A549 (cell line): ENCODE data around the gene SGIP1. TPM values are rescaled to one million over a fixed set of nuclear protein-coding genes. Genes with fewer than 3 reads are reported as not detected.

ENCODE experiments used
- ATAC-seq, 2 experiments: fragments of 200-7000 bp in 1 of 2; fragments of >200 bp in 1 of 2; cut with Nextera tagmentation in 1 of 2; cut with Tn5 transposase in 1 of 2; 3 replicates each; pipeline versions ENCODE4 v1.8.0 to v1.9.1; 2018 to 2020; ENCODE audit warnings: mild to moderate bottlenecking in 1 of 2, moderate library complexity in 1 of 2
- CTCF ChIA-PET: fragments of 300-600 bp; sonication (Branson Sonifier 250); formaldehyde crosslinking; extraction: SDS; loops from one replicate; lab custom pipeline; 2021; ENCODE audit warnings: antibody characterized with exemption, inconsistent platforms; lab: Yijun Ruan, JAX
- POLR2A ChIA-PET: fragments of 350-600 bp; formaldehyde crosslinking; extraction: SDS; loops from one replicate; lab custom pipeline; 2021; ENCODE audit warnings: antibody characterized with exemption, inconsistent platforms; lab: Yijun Ruan, JAX
- DNase-seq, 2 experiments: peaks; one replicate each; pipeline versions ENCODE4 v3.0.0 to v3.0.0-alpha.2; 2011 to 2016; ENCODE audit warnings: low read depth in 1 of 2, low spot score in 1 of 2
- FAIRE-seq: peaks from 2 replicates; lab custom pipeline; 2011; peaks lifted over from hg19 to GRCh38; lab: Jason Lieb, UNC
- H3K27ac ChIP-seq, 2 experiments: fragments of >200 bp; sonication (Bioruptor Twin); formaldehyde crosslinking; 3 replicates each; pipeline ENCODE4 v1.5.1; 2016 to 2017
- H3K4me1 ChIP-seq: fragments of >200 bp; sonication (Bioruptor Twin); formaldehyde crosslinking; 3 replicates; pipeline ENCODE4 v1.6.1; 2016
- H3K4me2 ChIP-seq: fragments of >200 bp; sonication (Bioruptor Twin); formaldehyde crosslinking; 3 replicates; pipeline ENCODE4 v1.6.1; 2016
- H3K4me3 ChIP-seq: fragments of >200 bp; sonication (Bioruptor Twin); formaldehyde crosslinking; 3 replicates; pipeline ENCODE4 v1.5.1; 2016
- H3K9me3 ChIP-seq: fragments of >200 bp; sonication (Bioruptor Twin); formaldehyde crosslinking; 3 replicates; pipeline ENCODE4 v1.6.1; 2016
- CTCF ChIP-seq: fragments of >200 bp; sonication (Bioruptor Twin); formaldehyde crosslinking; IDR thresholded peaks from 3 replicates; pipeline ENCODE4 v1.5.1; 2016
- EHF ChIP-seq: fragments of 250-450 bp; sonication (Bioruptor Pico); IDR thresholded peaks from 2 replicates; pipeline ENCODE4 v1.5.0; 2020; ENCODE audit warnings: mild to moderate bottlenecking
- ELK1 ChIP-seq: fragments of 150-350 bp; IDR thresholded peaks from 2 replicates; pipeline ENCODE4 v1.6.1; 2014; ENCODE audit warnings: low read depth, mild to moderate bottlenecking, low read length
- ESRRA ChIP-seq: fragments of 150-350 bp; IDR thresholded peaks from 2 replicates; pipeline ENCODE4 v1.6.1; 2014; ENCODE audit warnings: mild to moderate bottlenecking, low read length, borderline replicate concordance
- FOXS1 ChIP-seq: fragments of 250-450 bp; sonication (Bioruptor Pico); IDR thresholded peaks from 2 replicates; pipeline ENCODE4 v1.5.0; 2020; ENCODE audit warnings: mild to moderate bottlenecking, moderate library complexity
- HOXA7 ChIP-seq: fragments of 250-450 bp; sonication (Bioruptor Pico); IDR thresholded peaks from 2 replicates; pipeline ENCODE4 v1.5.0; 2020; ENCODE audit warnings: mild to moderate bottlenecking, moderate library complexity
- MAX ChIP-seq: IDR thresholded peaks from 2 replicates; pipeline ENCODE4 v1.6.1; 2012
- MAZ ChIP-seq: fragments of 150-350 bp; IDR thresholded peaks from 2 replicates; pipeline ENCODE4 v1.6.1; 2014; ENCODE audit warnings: antibody characterized with exemption, low read depth, low read length, borderline replicate concordance
- NPAS2 ChIP-seq: fragments of 250-450 bp; sonication (Bioruptor Pico); IDR thresholded peaks from 2 replicates; pipeline ENCODE4 v1.8.0; 2022; ENCODE audit warnings: mild to moderate bottlenecking, moderate library complexity, borderline replicate concordance
- NR3C1 ChIP-seq: fragments of >200 bp; sonication (Bioruptor Twin); formaldehyde crosslinking; IDR thresholded peaks from 3 replicates; pipeline ENCODE4 v1.6.1; 2017
- PBX3 ChIP-seq: IDR thresholded peaks from 2 replicates; pipeline ENCODE4 v1.6.1; 2012
- POLR2AphosphoS2 ChIP-seq: conservative IDR thresholded peaks from 2 replicates; pipeline ENCODE4 v1.6.1; 2012; ENCODE audit warnings: low read length, improper control_type of control experiment, inconsistent platforms
- RCOR1 ChIP-seq: fragments of 150-350 bp; IDR thresholded peaks from 2 replicates; pipeline ENCODE4 v1.6.1; 2014; ENCODE audit warnings: antibody characterized with exemption, low read length, low read depth
- REST ChIP-seq: fragments of 200-600 bp; sonication (generic); IDR thresholded peaks from 2 replicates; pipeline ENCODE4 v1.6.1; 2016; ENCODE audit warnings: antibody characterized with exemption, mild to moderate bottlenecking, moderate library complexity
- SMC3 ChIP-seq: fragments of >200 bp; sonication (Bioruptor Twin); formaldehyde crosslinking; IDR thresholded peaks from 3 replicates; pipeline ENCODE4 v1.6.1; 2018; ENCODE audit warnings: inconsistent platforms
- USF2 ChIP-seq: fragments of 450-650 bp; IDR thresholded peaks from 2 replicates; pipeline ENCODE4 v1.6.1; 2014; ENCODE audit warnings: antibody characterized with exemption
- ZFP36 ChIP-seq: fragments of 450-650 bp; IDR thresholded peaks from 2 replicates; pipeline ENCODE4 v1.6.1; 2014; ENCODE audit warnings: borderline replicate concordance; ENCODE audit not compliant: partially characterized antibody
- ZNF302 ChIP-seq: fragments of 250-450 bp; sonication (Bioruptor Pico); IDR thresholded peaks from 2 replicates; pipeline ENCODE4 v1.9.0; 2021; ENCODE audit warnings: inconsistent platforms, mild to moderate bottlenecking, moderate library complexity
- ZSCAN20 ChIP-seq: fragments of 250-450 bp; sonication (Bioruptor Pico); IDR thresholded peaks from 2 replicates; pipeline ENCODE4 v1.8.0; 2022; ENCODE audit warnings: mild to moderate bottlenecking, moderate library complexity
- WGBS: methylation state at CpG from one replicate; pipeline ENCODE4 v1.1.6; 2017; ENCODE audit errors: missing lambda C conversion rate; 5-methylcytosine and 5-hydroxymethylcytosine counted together
- polyA minus RNA-seq: library from RNA; depleted of rRNA, polyadenylated mRNA; stranded (reverse); fragments of >200 nt; gene quantifications from 2 replicates; pipeline ENCODE4 v1.2.3, GENCODE V29; 2011; rRNA and poly(A)+ RNA removed
- polyA plus RNA-seq, 4 experiments: library from polyadenylated mRNA; depleted of rRNA in 3 of 4; stranded (reverse); fragments of >200 nt; fragmentation: RNase III in 1 of 4; extraction: RNeasy Plus Mini Kit Qiagen cat#74134 plus additional on column Dnase treatment in 1 of 4; gene quantifications; 2 replicates in 3 of 4; 3 replicates in 1 of 4; pipeline ENCODE4 v1.2.3, GENCODE V29; 2011 to 2017

SGIP1 gene
- polyA plus RNA-seq (2011; rRNA removed) = not detected in 2 replicates
- polyA plus RNA-seq (2012; cell fraction: cytosol; rRNA removed) = not detected in 2 replicates
- not detected in 2 replicates for polyA plus RNA-seq (2012; cell fraction: nucleus; rRNA removed)
- not detected in 3 replicates for polyA plus RNA-seq (2017; fragmentation: RNase III; extraction: RNeasy Plus Mini Kit Qiagen cat#74134 plus additional on column Dnase treatment)
- polyA minus RNA-seq = not detected in 2 replicates

- FAIRE-seq = no peak
- no peaks in the 10 kb centered on the region for H3K4me1 ChIP-seq
- CTCF ChIA-PET = interaction anchor here (0.6 kb wide), 1 partner anchor 1179 kb away, joined by 3 read pairs; no protein-coding TSS in a partner anchor
- TF ChIP-seq ZSCAN20 (CRISPR knock-in tag) = no peak
- no peak for TF ChIP-seq POLR2AphosphoS2
- no peak for TF ChIP-seq EHF (CRISPR knock-in tag)
- no peak for TF ChIP-seq FOXS1 (CRISPR knock-in tag)
- no peak for TF ChIP-seq RCOR1
- TF ChIP-seq HOXA7 (CRISPR knock-in tag) = no peak
- TF ChIP-seq USF2 = no peak
- no peak for TF ChIP-seq MAZ
- no peak for TF ChIP-seq ELK1
- no peak for TF ChIP-seq CTCF
- TF ChIP-seq MAX = no peak
- TF ChIP-seq, all 56 proteins: peak for 0
- POLR2A ChIA-PET = no interaction called here
- ATAC-seq = no peak
- Histone ChIP-seq H3K9me3 (no peaks in the 10 kb centered on the region), H3K4me3 (no peak within 1 kb of the TSS), H3K27ac (no peak within 1 kb of the TSS), H3K4me2 (no peak within 1 kb of the TSS; the same call in 2 of the 3 replicates)
- 77% methylated on average over 19 of the region's 25 CpGs for WGBS
- no peak for DNase-seq
Observed at GRCh38 chr1:66533804-66534740, at the start of gene SGIP1. SGIP1 (plus strand) TSS chr1:66534153; CDS start chr1:66534359, 206 bp downstream.

- Histone ChIP-seq H3K9me3 (no peaks in the 10 kb centered on the region), H3K4me1 (no peaks in the 10 kb centered on the region), H3K4me2 (no peak overlapping the region), H3K4me3 (no peak overlapping the region), H3K27ac (no peak overlapping the region)
- ATAC-seq (no peak), DNase-seq (no peak), FAIRE-seq (no peak)
- TF ChIP-seq SMC3 = no peak
- no peak for TF ChIP-seq ZFP36
- TF ChIP-seq PBX3 = no peak
- TF ChIP-seq ESRRA = no peak
- no peak for TF ChIP-seq REST
- no peak for TF ChIP-seq RCOR1
- no peak for TF ChIP-seq ZNF302 (CRISPR knock-in tag)
- no peak for TF ChIP-seq NPAS2
- no peak for TF ChIP-seq NR3C1
- POLR2A ChIA-PET = no interaction called here
- CTCF ChIA-PET = no interaction called here
- 46% methylated on average over 2 of the region's 2 CpGs for WGBS
Observed at GRCh38 chr1:66489151-66489550, 44.8 kb upstream of the SGIP1 start.
